K562 (cell line): ENCODE results near the gene NAGLU. TPM values are rescaled to one million over a fixed set of nuclear protein-coding genes. Genes with fewer than 3 reads are reported as not detected.
A peak's percentile ranks its signal among the peaks of the same experiment; 100 is the strongest.

Source experiments
- ATAC-seq: fragments of 200-7000 bp; cut with Tn5 transposase; 3 replicates; pipeline ENCODE4 v1.9.1; 2020; ENCODE audit warnings: moderate library complexity
- BruUV-seq: library from RNA; stranded (reverse); fragments of 400-500 nt; replicated peaks from 2 replicates; lab custom pipeline; 2021; lab: Mats Ljungman, UMichigan
- CTCF ChIA-PET: fragments of 300-600 bp; formaldehyde crosslinking; extraction: SDS; loops from one replicate; lab custom pipeline; 2021; ENCODE audit warnings: low intra/inter-chr PET ratio; lab: Yijun Ruan, JAX
- POLR2A ChIA-PET: fragments of 300-600, 350-650 bp; sonication (Branson Sonifier 250); formaldehyde crosslinking; extraction: SDS; loops from one replicate; lab custom pipeline; 2021; ENCODE audit warnings: antibody characterized with exemption, inconsistent platforms; lab: Yijun Ruan, JAX
- DNase-seq, 4 experiments: peaks; one replicate each; pipeline versions ENCODE4 v3.0.0 to v3.0.0-alpha.2; 2011 to 2018; ENCODE audit warnings: low spot score in 3 of 4, mixed read lengths in 3 of 4; ENCODE audit errors: extremely low read depth in 1 of 4
- FAIRE-seq: peaks from 2 replicates; lab custom pipeline; 2011; peaks lifted over from hg19 to GRCh38; lab: Jason Lieb, UNC
- H2AFZ ChIP-seq: 2 replicates; pipeline ENCODE4 v1.6.0; 2011; ENCODE audit warnings: low read depth, low read length, control low read depth, inconsistent platforms
- H3K27ac ChIP-seq: fragments of 200-600 bp; 3 replicates; pipeline ENCODE4 v1.8.0; 2011; ENCODE audit warnings: low read depth, mild to moderate bottlenecking, control low read depth, inconsistent platforms, low read length, moderate library complexity, mixed read lengths; ENCODE audit errors: extremely low read depth
- H3K27me3 ChIP-seq, 2 experiments: fragments of 300-600 bp in 1 of 2; 2 replicates in 1 of 2; 3 replicates in 1 of 2; pipeline versions ENCODE4 v1.6.0 to v1.8.0; 2011; ENCODE audit warnings: inconsistent platforms in 2 of 2, low read length in 2 of 2, mild to moderate bottlenecking in 1 of 2, mixed read lengths in 1 of 2, moderate library complexity in 1 of 2; ENCODE audit not compliant: control insufficient read depth in 2 of 2, insufficient read depth in 2 of 2
- H3K36me3 ChIP-seq: fragments of 300-600 bp; 3 replicates; pipeline ENCODE4 v1.8.0; 2011; ENCODE audit warnings: mild to moderate bottlenecking, low read length, inconsistent platforms; ENCODE audit not compliant: control insufficient read depth, insufficient read depth
- H3K4me1 ChIP-seq, 2 experiments: fragments of 200-600 bp in 1 of 2; replicated peaks in 1 of 2; 2 replicates in 1 of 2; 3 replicates in 1 of 2; pipeline versions ENCODE4 v1.5.1 to v1.8.0; 2011; ENCODE audit warnings: inconsistent platforms in 2 of 2, low read length in 2 of 2, mild to moderate bottlenecking in 1 of 2, mixed read lengths in 1 of 2, moderate library complexity in 1 of 2; ENCODE audit not compliant: control insufficient read depth in 2 of 2, insufficient read depth in 2 of 2
- H3K4me2 ChIP-seq: 2 replicates; pipeline ENCODE4 v1.6.1; 2011; ENCODE audit warnings: low read length, control low read depth, inconsistent platforms, mixed read lengths; ENCODE audit not compliant: insufficient read depth
- H3K4me3 ChIP-seq: fragments of 200-600 bp; sonication (generic), shearing (Covaris generic); 2 replicates; pipeline ENCODE4 v1.5.1; 2016; ENCODE audit warnings: control low read depth, inconsistent platforms
- H3K79me2 ChIP-seq: fragments of 200-600 bp; 3 replicates; pipeline ENCODE4 v1.8.0; 2011; ENCODE audit warnings: low read length, inconsistent platforms; ENCODE audit not compliant: control insufficient read depth, insufficient read depth
- H3K9ac ChIP-seq, 2 experiments: 2 replicates each; pipeline versions ENCODE4 v1.6.0 to v1.6.1; 2011; ENCODE audit warnings: low read depth in 2 of 2, low read length in 2 of 2, control low read depth in 1 of 2, inconsistent platforms in 1 of 2, mild to moderate bottlenecking in 1 of 2, mixed read lengths in 1 of 2; ENCODE audit not compliant: insufficient read depth in 1 of 2
- H3K9me1 ChIP-seq: one replicate; pipeline ENCODE4 v1.6.0; 2011; ENCODE audit warnings: inconsistent platforms, mild to moderate bottlenecking, low read length, moderate library complexity; ENCODE audit not compliant: control insufficient read depth, insufficient read depth
- H3K9me3 ChIP-seq: replicated peaks from 2 replicates; pipeline ENCODE4 v1.5.1; 2011; ENCODE audit warnings: low read depth, low read length, inconsistent platforms; ENCODE audit not compliant: control insufficient read depth, insufficient read depth
- H4K20me1 ChIP-seq: replicated peaks from 2 replicates; pipeline ENCODE4 v1.6.1; 2011; ENCODE audit warnings: low read length, inconsistent platforms, mixed read lengths; ENCODE audit not compliant: control insufficient read depth, insufficient read depth
- GTF2E2 ChIP-seq: fragments of 200-800 bp; sonication (Bioruptor generic); IDR thresholded peaks from 2 replicates; pipeline ENCODE4 v1.6.1; 2016; ENCODE audit warnings: missing genetic modification characterization, missing compliant biosample characterization
- HDAC2 ChIP-seq: fragments of 450-650 bp; IDR thresholded peaks from 2 replicates; pipeline ENCODE4 v1.6.1; 2016; ENCODE audit warnings: mild to moderate bottlenecking
- MXI1 ChIP-seq: IDR thresholded peaks from 2 replicates; pipeline ENCODE4 v1.6.1; 2011; ENCODE audit warnings: low read depth, mild to moderate bottlenecking, improper control_type of control experiment, low read length
- RBM15 ChIP-seq: fragments of 200-400 bp; formaldehyde crosslinking; IDR thresholded peaks from 2 replicates; pipeline ENCODE4 v1.6.1; 2018; ENCODE audit warnings: mild to moderate bottlenecking, low read length, moderate library complexity; ENCODE audit not compliant: insufficient read depth
- RFX1 ChIP-seq: fragments of 450-650 bp; IDR thresholded peaks from 2 replicates; pipeline ENCODE4 v1.6.1; 2016; ENCODE audit warnings: mild to moderate bottlenecking, moderate library complexity
- ZKSCAN1 ChIP-seq: fragments of 150-350 bp; IDR thresholded peaks from 2 replicates; pipeline ENCODE4 v1.6.1; 2016; ENCODE audit warnings: low read depth, low read length
- ZNF121 ChIP-seq: sonication (generic); formaldehyde crosslinking; conservative IDR thresholded peaks from 2 replicates; pipeline ENCODE4 v1.8.0; 2022; ENCODE audit warnings: missing genetic modification reagents
- ZNF561 ChIP-seq: fragments of 450-650 bp; formaldehyde crosslinking; conservative IDR thresholded peaks from 2 replicates; pipeline ENCODE4 v1.4.0; 2020; ENCODE audit warnings: mild to moderate bottlenecking, moderate library complexity
- WGBS: fragments of 100-300 bp; shearing (Covaris generic); methylation state at CpG from one replicate; pipeline ENCODE4 v1.1.6; 2016; ENCODE audit warnings: low coverage, mixed read lengths; ENCODE audit not compliant: insufficient coverage; ENCODE audit errors: missing lambda C conversion rate; 5-methylcytosine and 5-hydroxymethylcytosine counted together
- in situ Hi-C: fragments of 300-500 bp; cut with MboI; formaldehyde crosslinking; loops from 4 replicates; pipeline ENCODE4 v1.15.0; 2018; ENCODE audit warnings: inconsistent platforms, mixed read lengths
- intact Hi-C: fragments of 100-400 bp; cut with micrococcal nuclease; formaldehyde crosslinking; loops from 2 replicates; pipeline ENCODE4 v1.14.2; 2022
- microRNA-seq: library from miRNA; unstranded; fragments of <30 nt; microRNA quantifications from one replicate; pipeline ENCODE4, GENCODE V29; 2018; ENCODE audit warnings: borderline microRNAs expressed
- polyA plus RNA-seq, 8 experiments: library from polyadenylated mRNA; depleted of rRNA in 4 of 8; stranded (reverse) in 5 of 8; unstranded in 3 of 8; fragments of >200 nt; fragmentation: Nextera tagmentation in 2 of 8; fragmentation: Illumina TruSeq in 1 of 8; extraction: Ambion mirVana in 2 of 8; extraction: Trizol in 1 of 8; gene quantifications; 2 replicates each; pipeline versions ENCODE4 v1.2.1 to v1.2.3, GENCODE V29; 2011 to 2014; ENCODE audit warnings: inconsistent platforms in 1 of 8, missing spikeins in 1 of 8
- small RNA-seq: library from RNA; depleted of rRNA; stranded (forward); fragments of <200 nt; gene quantifications from one replicate; pipeline ENCODE3, GENCODE V24; 2014
- total RNA-seq, 7 experiments: library from RNA; depleted of rRNA in 6 of 7; stranded (reverse); fragments of >200 nt in 6 of 7; fragmentation: Illumina TruSeq in 2 of 7; extraction: Trizol in 2 of 7; gene quantifications; 2 replicates each; pipeline versions ENCODE4 v1.2.1 to v1.2.3, GENCODE V29; 2011 to 2021; ENCODE audit warnings: low replicate concordance in 1 of 7

NAGLU gene
- total and polyA plus RNA-seq, 9 of the 15 experiments (the other 6 are each of a cell fraction or from before 2014, with no cell fraction given) = 0.04 to 21.5 (median 8.5) TPM

DNA sequence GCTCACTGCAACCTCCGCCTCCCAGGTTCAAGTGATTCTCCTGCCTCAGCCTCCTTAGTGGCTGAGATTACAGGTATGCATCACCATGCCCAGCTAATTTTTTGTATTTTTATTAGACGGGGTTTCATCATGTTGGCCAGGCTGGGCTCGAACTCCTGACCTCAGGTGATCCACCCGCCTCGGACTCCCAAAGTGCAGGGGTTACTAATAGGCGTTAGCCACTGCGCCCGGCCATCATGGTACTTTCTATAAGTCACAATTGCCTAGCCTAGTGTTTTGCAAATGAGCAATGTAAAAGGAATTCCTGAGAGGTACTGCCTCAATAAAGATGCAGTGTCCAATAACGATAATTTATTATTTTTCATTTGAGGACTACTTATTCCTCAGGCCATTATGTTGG is 55.4 kb downstream of the NAGLU start:
- Histone ChIP-seq H4K20me1 (no peaks in the 10 kb centered on the region), H3K79me2 (peaks cover 5% of the 10 kb centered on the region; the same call in 2 of the 3 replicates), H3K9me3 (no peaks in the 10 kb centered on the region), H3K27ac (no peak overlapping the region), H3K9me1 (no peaks in the 10 kb centered on the region), H3K36me3 (peaks cover 59% of the 10 kb centered on the region; the same call in 2 of the 3 replicates), H3K27me3 (no peaks in the 10 kb centered on the region), H3K4me1 (no peaks in the 10 kb centered on the region; a peak in 1 of 5 replicates), H3K4me3 (no peak overlapping the region), H3K9ac (no peak overlapping the region), H2AFZ (no peak overlapping the region), H3K4me2 (no peak overlapping the region)
- BruUV-seq = no TSS peak
- intact Hi-C loops (no loop called here), in situ Hi-C loops (no loop called here)
- ATAC-seq (no peak), DNase-seq (no peak), FAIRE-seq (no peak)
- no peak for TF ChIP-seq RFX1
- TF ChIP-seq ZKSCAN1 = no peak
- TF ChIP-seq GTF2E2 = no peak
- TF ChIP-seq MXI1 = no peak
- TF ChIP-seq ZNF561 (CRISPR knock-in tag) = no peak
- TF ChIP-seq RBM15 = no peak
- TF ChIP-seq ZNF121 (CRISPR knock-in tag) = no peak
- no peak for TF ChIP-seq HDAC2
- ChIA-PET POLR2A (interaction anchor here (0.7 to 1.5 kb wide), 2 partner anchors 10 to 22 kb away, joined by 3 read pairs; no protein-coding TSS in a partner anchor), CTCF (no interaction called here)
- 95% methylated on average over 8 of the region's 9 CpGs for WGBS

Small RNAs within 50 kb of the gene (microRNA-seq; reads per million reads assigned to microRNA genes)
- gene MIR5010 (12.7 reads per million, percentile 59 among the genes with 10 or more reads in this experiment), gene MIR548AT (1.7 reads per million, percentile 23 among the genes with 10 or more reads in this experiment)

Small RNAs within 50 kb of the gene (small RNA-seq; reads per million reads assigned to genes)
- 0.44 reads per million, percentile 16 among the genes with 10 or more reads in this experiment for gene MIR548AT

Other genes starting within 250 kb of the NAGLU start
Only the 7 nearest of the 18 such genes appear.
- gene ATP6V0A1, start 77.4 kb upstream of the NAGLU start, total RNA-seq (2014; rRNA removed) = 71.7 and 82.2 TPM in 2 replicates
- 75.5 and 89.2 TPM in 2 replicates for gene ATP6V0A1, start 77.4 kb upstream of the NAGLU start, total RNA-seq (2014; rRNA removed; fragmentation: Illumina TruSeq; extraction: Trizol)
- gene ATP6V0A1, start 77.4 kb upstream of the NAGLU start, total RNA-seq (2015; rRNA removed; fragmentation: Illumina TruSeq; extraction: Trizol) = 54.9 and 56.1 TPM in 2 replicates
- 127 and 141 TPM in 2 replicates for gene ATP6V0A1, start 77.4 kb upstream of the NAGLU start, total RNA-seq (2021)
- gene ATP6V0A1, start 77.4 kb upstream of the NAGLU start, polyA plus RNA-seq (2011; rRNA removed) = 102 and 104 TPM in 2 replicates
- gene ATP6V0A1, start 77.4 kb upstream of the NAGLU start, polyA plus RNA-seq (2014; fragmentation: Illumina TruSeq; extraction: Trizol) = 143 and 158 TPM in 2 replicates
- gene ATP6V0A1, start 77.4 kb upstream of the NAGLU start, polyA plus RNA-seq (2014; fragmentation: Nextera tagmentation; extraction: Ambion mirVana) = 10 to 100 TPM; 11.8 to 46.3 TPM
- gene ATP6V0A1, start 77.4 kb upstream of the NAGLU start, polyA plus RNA-seq (2014; rRNA removed) = 62.7 and 80.3 TPM in 2 replicates
- 21.1 and 25.0 TPM in 2 replicates for gene HSD17B1, start 16.7 kb downstream of the NAGLU start, total RNA-seq (2014; rRNA removed)
- gene HSD17B1, start 16.7 kb downstream of the NAGLU start, total RNA-seq (2014; rRNA removed; fragmentation: Illumina TruSeq; extraction: Trizol) = 1.1 and 1.3 TPM in 2 replicates
- 6.7 and 7.1 TPM in 2 replicates for gene HSD17B1, start 16.7 kb downstream of the NAGLU start, total RNA-seq (2015; rRNA removed; fragmentation: Illumina TruSeq; extraction: Trizol)
- gene HSD17B1, start 16.7 kb downstream of the NAGLU start, total RNA-seq (2021) = 12.9 and 13.9 TPM in 2 replicates
- 3.6 and 5.3 TPM in 2 replicates for gene HSD17B1, start 16.7 kb downstream of the NAGLU start, polyA plus RNA-seq (2011; rRNA removed)
- 1.6 and 7.0 TPM in 2 replicates for gene HSD17B1, start 16.7 kb downstream of the NAGLU start, polyA plus RNA-seq (2014; fragmentation: Illumina TruSeq; extraction: Trizol)
- gene HSD17B1, start 16.7 kb downstream of the NAGLU start, polyA plus RNA-seq (2014; fragmentation: Nextera tagmentation; extraction: Ambion mirVana) = under 1 TPM; 0.55 to 0.73 TPM
- 17.0 and 17.3 TPM in 2 replicates for gene HSD17B1, start 16.7 kb downstream of the NAGLU start, polyA plus RNA-seq (2014; rRNA removed)
- 43.5 and 62.9 TPM in 2 replicates for gene COASY, start 25.9 kb downstream of the NAGLU start, total RNA-seq (2014; rRNA removed)
- 33.3 and 43.2 TPM in 2 replicates for gene COASY, start 25.9 kb downstream of the NAGLU start, total RNA-seq (2014; rRNA removed; fragmentation: Illumina TruSeq; extraction: Trizol)
- gene COASY, start 25.9 kb downstream of the NAGLU start, total RNA-seq (2015; rRNA removed; fragmentation: Illumina TruSeq; extraction: Trizol) = 25.4 and 32.0 TPM in 2 replicates
- 167 and 175 TPM in 2 replicates for gene COASY, start 25.9 kb downstream of the NAGLU start, total RNA-seq (2021)
- gene COASY, start 25.9 kb downstream of the NAGLU start, polyA plus RNA-seq (2011; rRNA removed) = 38.7 and 58.6 TPM in 2 replicates
- gene COASY, start 25.9 kb downstream of the NAGLU start, polyA plus RNA-seq (2014; fragmentation: Illumina TruSeq; extraction: Trizol) = 99.8 and 139 TPM in 2 replicates
- gene COASY, start 25.9 kb downstream of the NAGLU start, polyA plus RNA-seq (2014; fragmentation: Nextera tagmentation; extraction: Ambion mirVana) = 10 to 100 TPM; 62.3 to 80.6 TPM
- gene COASY, start 25.9 kb downstream of the NAGLU start, polyA plus RNA-seq (2014; rRNA removed) = 80.5 and 95.2 TPM in 2 replicates
- gene MLX, start 30.9 kb downstream of the NAGLU start, total RNA-seq (2014; rRNA removed) = 42.9 and 51.6 TPM in 2 replicates
- gene MLX, start 30.9 kb downstream of the NAGLU start, total RNA-seq (2014; rRNA removed; fragmentation: Illumina TruSeq; extraction: Trizol) = 41.2 and 45.4 TPM in 2 replicates
- 47.6 and 48.6 TPM in 2 replicates for gene MLX, start 30.9 kb downstream of the NAGLU start, total RNA-seq (2015; rRNA removed; fragmentation: Illumina TruSeq; extraction: Trizol)
- 50.0 and 55.1 TPM in 2 replicates for gene MLX, start 30.9 kb downstream of the NAGLU start, total RNA-seq (2021)
- 41.8 and 58.9 TPM in 2 replicates for gene MLX, start 30.9 kb downstream of the NAGLU start, polyA plus RNA-seq (2011; rRNA removed)
- 71.5 and 84.2 TPM in 2 replicates for gene MLX, start 30.9 kb downstream of the NAGLU start, polyA plus RNA-seq (2014; fragmentation: Illumina TruSeq; extraction: Trizol)
- 100 to 1,000 TPM in 1 of 2 experiments, 10 to 100 TPM in 1; 82.7 to 100 TPM for gene MLX, start 30.9 kb downstream of the NAGLU start, polyA plus RNA-seq (2014; fragmentation: Nextera tagmentation; extraction: Ambion mirVana)
- gene MLX, start 30.9 kb downstream of the NAGLU start, polyA plus RNA-seq (2014; rRNA removed) = 71.3 and 82.0 TPM in 2 replicates
- 46.7 and 50.8 TPM in 2 replicates for gene PSMC3IP, start 41.5 kb downstream of the NAGLU start, total RNA-seq (2014; rRNA removed)
- 28.1 and 31.6 TPM in 2 replicates for gene PSMC3IP, start 41.5 kb downstream of the NAGLU start, total RNA-seq (2014; rRNA removed; fragmentation: Illumina TruSeq; extraction: Trizol)
- gene PSMC3IP, start 41.5 kb downstream of the NAGLU start, total RNA-seq (2015; rRNA removed; fragmentation: Illumina TruSeq; extraction: Trizol) = 26.2 and 27.9 TPM in 2 replicates
- 29.3 and 34.4 TPM in 2 replicates for gene PSMC3IP, start 41.5 kb downstream of the NAGLU start, total RNA-seq (2021)
- 25.6 and 32.8 TPM in 2 replicates for gene PSMC3IP, start 41.5 kb downstream of the NAGLU start, polyA plus RNA-seq (2011; rRNA removed)
- 48.3 and 50.5 TPM in 2 replicates for gene PSMC3IP, start 41.5 kb downstream of the NAGLU start, polyA plus RNA-seq (2014; fragmentation: Illumina TruSeq; extraction: Trizol)
- 10 to 100 TPM; 13.8 to 16.0 TPM for gene PSMC3IP, start 41.5 kb downstream of the NAGLU start, polyA plus RNA-seq (2014; fragmentation: Nextera tagmentation; extraction: Ambion mirVana)
- 64.0 and 65.6 TPM in 2 replicates for gene PSMC3IP, start 41.5 kb downstream of the NAGLU start, polyA plus RNA-seq (2014; rRNA removed)
- gene RETREG3, start 73.1 kb downstream of the NAGLU start, total RNA-seq (2014; rRNA removed) = 16.9 and 23.5 TPM in 2 replicates
- gene RETREG3, start 73.1 kb downstream of the NAGLU start, total RNA-seq (2014; rRNA removed; fragmentation: Illumina TruSeq; extraction: Trizol) = 25.6 and 26.4 TPM in 2 replicates
- 19.6 and 20.9 TPM in 2 replicates for gene RETREG3, start 73.1 kb downstream of the NAGLU start, total RNA-seq (2015; rRNA removed; fragmentation: Illumina TruSeq; extraction: Trizol)
- gene RETREG3, start 73.1 kb downstream of the NAGLU start, total RNA-seq (2021) = 35.7 and 39.0 TPM in 2 replicates
- gene RETREG3, start 73.1 kb downstream of the NAGLU start, polyA plus RNA-seq (2011; rRNA removed) = 23.9 and 24.5 TPM in 2 replicates
- 16.5 and 17.4 TPM in 2 replicates for gene RETREG3, start 73.1 kb downstream of the NAGLU start, polyA plus RNA-seq (2014; fragmentation: Illumina TruSeq; extraction: Trizol)
- 1 to 10 TPM; 4.1 to 5.3 TPM for gene RETREG3, start 73.1 kb downstream of the NAGLU start, polyA plus RNA-seq (2014; fragmentation: Nextera tagmentation; extraction: Ambion mirVana)
- 14.2 and 14.6 TPM in 2 replicates for gene RETREG3, start 73.1 kb downstream of the NAGLU start, polyA plus RNA-seq (2014; rRNA removed)
- 89.5 and 116 TPM in 2 replicates for gene TUBG1, start 73.4 kb downstream of the NAGLU start, total RNA-seq (2014; rRNA removed)
- 33.7 and 40.1 TPM in 2 replicates for gene TUBG1, start 73.4 kb downstream of the NAGLU start, total RNA-seq (2014; rRNA removed; fragmentation: Illumina TruSeq; extraction: Trizol)
- gene TUBG1, start 73.4 kb downstream of the NAGLU start, total RNA-seq (2015; rRNA removed; fragmentation: Illumina TruSeq; extraction: Trizol) = 64.4 and 65.4 TPM in 2 replicates
- gene TUBG1, start 73.4 kb downstream of the NAGLU start, total RNA-seq (2021) = 115 and 117 TPM in 2 replicates
- 46.1 and 46.9 TPM in 2 replicates for gene TUBG1, start 73.4 kb downstream of the NAGLU start, polyA plus RNA-seq (2011; rRNA removed)
- gene TUBG1, start 73.4 kb downstream of the NAGLU start, polyA plus RNA-seq (2014; fragmentation: Illumina TruSeq; extraction: Trizol) = 147 and 163 TPM in 2 replicates
- gene TUBG1, start 73.4 kb downstream of the NAGLU start, polyA plus RNA-seq (2014; fragmentation: Nextera tagmentation; extraction: Ambion mirVana) = 10 to 100 TPM; 33.1 to 66.0 TPM
- 68.3 and 77.8 TPM in 2 replicates for gene TUBG1, start 73.4 kb downstream of the NAGLU start, polyA plus RNA-seq (2014; rRNA removed)